GM21447 (cell line): ENCODE results near the gene MAOA.
"Not testable (repeated sequence)": the region's sequence is repeated elsewhere in the genome, so short reads cannot be mapped to it uniquely, and the experiment has no call there.

Experiments
- ATAC-seq: cut with Tn5 transposase; IDR thresholded peaks from one replicate; pipeline ENCODE4 v1.9.1; 2021; ENCODE audit not compliant: unreplicated experiment

MAOA gene

DNA sequence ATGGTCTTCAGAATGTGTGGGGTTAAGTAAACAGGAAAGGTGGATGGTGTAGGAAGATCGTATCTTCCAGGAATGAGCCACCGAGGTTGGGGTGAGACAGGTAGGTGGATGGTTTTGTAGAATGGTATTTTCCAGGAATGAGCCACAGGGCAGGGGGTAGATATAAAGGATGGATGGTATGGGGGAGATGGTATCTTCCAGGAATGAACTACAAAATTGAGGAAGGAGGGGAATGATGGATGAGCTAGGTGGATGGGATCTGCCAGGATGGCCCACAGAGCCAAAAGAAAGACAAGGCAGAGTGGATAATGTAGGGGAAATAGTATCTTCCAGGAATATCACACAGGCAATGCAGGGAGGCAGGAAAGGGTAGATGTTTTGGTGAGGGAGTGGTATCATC lies 60.0 kb downstream of the MAOA start:
- no peak for ATAC-seq

DNA sequence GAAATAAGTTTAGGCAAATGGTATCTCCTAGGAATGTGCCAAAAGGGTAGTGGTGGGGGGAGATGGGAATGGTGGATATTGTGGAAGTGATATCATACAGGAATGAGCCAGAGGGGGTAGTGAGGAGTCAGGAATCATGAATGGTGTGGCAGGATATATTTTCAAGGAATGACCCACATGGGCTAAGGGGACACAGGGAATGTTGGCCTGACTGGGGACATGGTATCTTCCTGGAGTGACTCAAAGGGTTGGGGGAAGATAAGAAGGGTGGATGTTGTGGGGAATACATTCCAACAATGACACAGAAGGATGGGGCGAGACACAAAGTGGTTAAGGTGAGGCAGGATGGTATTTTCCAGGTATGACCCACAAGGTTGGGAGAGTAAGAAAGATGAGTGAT lies 60.6 kb downstream of the MAOA start:
- no peak for ATAC-seq

DNA sequence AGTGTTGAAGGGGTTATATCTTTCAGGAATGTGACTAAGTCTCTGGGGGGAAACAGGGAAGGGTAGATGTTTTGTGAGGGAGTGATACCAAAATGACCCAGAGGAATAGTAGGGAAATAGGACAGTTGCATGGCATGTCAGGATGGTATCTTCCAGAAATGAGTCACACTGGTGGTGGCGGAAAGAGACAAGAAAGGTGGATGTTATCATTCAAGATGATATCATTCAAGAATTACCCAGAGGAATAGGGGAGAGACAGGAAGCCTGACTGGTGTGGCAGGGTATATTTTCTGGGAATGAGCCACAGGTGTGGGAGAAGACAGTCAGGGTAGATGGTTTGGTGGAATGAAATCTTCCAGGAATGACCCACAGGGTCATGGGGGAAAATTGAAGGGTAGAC lies 61.1 kb downstream of the MAOA start:
- no peak for ATAC-seq

DNA sequence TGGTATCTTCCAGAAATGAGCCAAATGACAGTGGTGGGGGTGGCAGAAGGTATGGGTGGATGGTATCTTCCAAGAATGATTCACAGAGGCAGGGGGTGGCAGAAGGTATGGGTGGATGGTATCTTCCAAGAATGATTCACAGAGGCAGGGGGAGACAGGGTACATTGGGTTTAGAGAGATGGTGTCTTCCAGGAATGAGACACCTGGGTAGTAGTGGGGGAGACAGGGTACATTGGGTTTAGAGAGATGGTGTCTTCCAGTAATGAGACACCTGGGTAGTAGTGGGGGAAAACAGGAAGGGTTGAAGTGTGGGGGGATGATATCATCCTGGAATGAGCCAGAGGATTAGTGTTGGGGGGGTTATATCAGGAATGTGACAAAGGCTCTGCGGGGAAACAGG lies 62.0 kb downstream of the MAOA start:
- no peak for ATAC-seq

DNA sequence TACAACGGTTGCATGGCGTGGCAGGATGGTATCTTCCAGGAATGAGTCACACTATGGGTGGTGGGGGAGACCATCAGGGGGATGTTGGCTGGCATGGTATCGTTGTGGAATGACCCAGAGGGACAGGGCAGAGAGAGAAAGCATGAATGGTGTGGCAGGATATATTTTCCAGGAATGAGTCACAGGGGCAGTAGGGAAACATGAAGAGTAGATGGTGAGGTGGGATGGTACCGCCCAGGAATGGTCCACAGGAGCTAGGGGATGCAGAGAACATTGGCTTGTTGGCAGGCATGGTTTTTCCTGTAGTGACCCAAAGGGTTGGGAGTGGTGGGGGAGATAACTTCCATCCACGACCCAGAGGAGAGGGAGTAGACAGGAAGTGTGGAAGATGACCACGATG lies 62.4 kb downstream of the MAOA start:
- ATAC-seq = no peak

DNA sequence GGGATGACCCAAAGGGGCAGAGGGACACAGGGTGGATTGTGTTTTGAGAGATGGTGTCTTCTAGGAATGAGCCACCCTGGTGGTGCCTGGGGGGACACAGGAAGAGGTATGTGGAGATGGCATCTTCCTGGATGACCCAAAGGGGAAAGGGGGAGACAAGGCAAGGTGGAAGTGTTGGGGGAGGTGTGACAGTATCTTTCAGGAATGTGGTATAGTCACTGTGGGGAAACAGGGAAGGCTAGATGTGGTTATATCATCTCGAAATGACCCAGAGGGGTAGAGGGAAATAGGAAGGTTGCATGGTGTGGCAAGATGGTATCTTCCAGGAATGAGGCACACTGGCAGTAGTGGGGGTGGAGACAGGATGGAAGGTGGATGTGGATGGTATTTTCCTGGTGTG lies 62.9 kb downstream of the MAOA start:
- ATAC-seq = no peak

DNA sequence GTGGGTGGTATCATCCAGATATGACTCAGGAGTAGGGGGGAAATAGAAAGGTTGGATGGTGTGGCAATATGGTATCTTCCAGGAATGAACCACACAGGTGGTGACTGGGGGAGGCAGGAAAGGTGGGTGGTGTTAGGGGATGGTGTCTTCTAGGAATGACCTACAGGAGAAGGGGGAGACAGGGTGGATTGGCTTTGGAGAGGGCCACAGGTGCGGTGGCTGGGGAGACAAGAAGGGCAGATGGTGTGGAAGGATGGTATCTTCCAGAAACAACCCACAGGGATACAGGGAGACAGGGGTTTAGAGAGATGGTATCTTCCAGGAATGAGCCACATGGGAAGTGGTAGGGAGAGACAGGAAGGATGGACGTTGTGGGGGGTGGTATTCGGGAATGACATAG lies 64.0 kb downstream of the MAOA start:
- ATAC-seq = no peak

DNA sequence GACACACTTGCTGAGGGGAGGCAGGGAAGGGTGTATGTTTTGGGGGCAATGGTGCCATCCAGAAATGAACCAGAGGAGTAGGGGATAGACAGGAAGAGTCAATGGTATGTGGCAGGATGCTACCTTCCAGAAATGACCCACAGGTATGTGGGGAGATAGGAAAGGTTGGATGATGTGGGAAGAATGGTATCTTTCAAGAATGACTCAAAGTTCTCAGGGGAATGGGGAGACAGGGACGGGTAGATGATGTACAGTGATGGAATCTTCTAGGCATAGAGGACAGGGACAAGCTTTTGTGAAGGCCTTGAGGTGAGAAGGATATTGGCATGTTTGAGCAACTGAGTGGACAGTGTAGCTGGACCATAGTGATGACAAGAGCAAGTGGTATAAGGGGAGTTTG lies 64.9 kb downstream of the MAOA start:
- ATAC-seq = no peak

DNA sequence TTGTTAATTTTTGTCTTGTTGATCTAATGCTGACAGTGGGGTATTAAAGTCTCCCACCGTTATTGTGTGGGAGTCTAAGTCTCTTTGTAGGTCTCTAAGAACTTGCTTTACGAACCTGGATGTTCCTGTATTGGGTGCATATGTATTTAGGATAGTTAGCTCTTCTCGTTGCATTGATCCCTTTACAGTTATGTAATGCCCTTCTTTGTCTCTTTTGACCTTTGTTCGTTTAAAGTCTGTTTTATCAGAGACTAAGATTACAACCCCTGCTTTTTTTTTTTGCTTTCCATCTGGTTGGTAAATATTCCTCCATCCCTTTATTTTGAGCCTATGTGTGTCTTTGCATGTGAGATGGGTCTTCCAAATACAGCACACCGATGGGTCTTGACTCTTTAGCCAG lies 69.1 kb downstream of the MAOA start:
- ATAC-seq = not testable (repeated sequence)

DNA sequence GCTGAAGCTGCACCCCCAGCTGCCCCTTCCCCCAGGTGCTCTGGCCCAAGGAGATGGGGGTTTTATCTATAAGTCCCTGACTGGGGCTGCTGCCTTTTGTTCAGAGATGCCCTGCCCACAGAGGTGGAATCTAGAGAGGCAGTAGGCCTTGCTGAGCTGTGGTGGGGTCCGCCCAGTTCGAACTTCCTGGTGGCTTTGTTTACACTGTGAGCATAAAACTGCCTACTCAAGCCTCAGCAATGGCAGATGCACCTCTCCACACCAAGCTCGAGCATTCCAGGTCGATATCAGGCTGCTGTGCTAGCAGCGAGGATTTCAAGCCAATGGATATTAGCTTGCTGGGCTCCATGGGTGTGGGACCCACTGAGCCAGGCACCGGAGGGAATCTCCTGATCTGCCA lies 71.2 kb downstream of the MAOA start:
- not testable (repeated sequence) for ATAC-seq

DNA sequence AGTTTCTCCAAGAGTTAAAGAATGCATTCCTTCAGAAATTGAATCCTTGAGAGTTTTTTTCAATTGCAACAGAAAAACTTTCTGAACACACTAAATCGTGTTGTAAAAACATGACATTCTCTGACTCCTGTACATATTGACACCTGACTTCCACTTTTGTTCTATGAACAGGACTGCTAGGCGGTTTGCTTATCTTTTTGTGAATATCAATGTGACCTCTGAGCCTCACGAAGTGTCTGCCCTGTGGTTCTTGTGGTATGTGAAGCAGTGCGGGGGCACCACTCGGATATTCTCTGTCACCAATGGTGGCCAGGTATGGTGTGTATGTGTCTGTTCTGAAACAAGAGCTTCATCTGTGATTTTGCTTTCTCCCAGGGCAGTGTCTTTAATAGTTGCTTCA lies 71.9 kb downstream of the MAOA start:
- no peak for ATAC-seq

DNA sequence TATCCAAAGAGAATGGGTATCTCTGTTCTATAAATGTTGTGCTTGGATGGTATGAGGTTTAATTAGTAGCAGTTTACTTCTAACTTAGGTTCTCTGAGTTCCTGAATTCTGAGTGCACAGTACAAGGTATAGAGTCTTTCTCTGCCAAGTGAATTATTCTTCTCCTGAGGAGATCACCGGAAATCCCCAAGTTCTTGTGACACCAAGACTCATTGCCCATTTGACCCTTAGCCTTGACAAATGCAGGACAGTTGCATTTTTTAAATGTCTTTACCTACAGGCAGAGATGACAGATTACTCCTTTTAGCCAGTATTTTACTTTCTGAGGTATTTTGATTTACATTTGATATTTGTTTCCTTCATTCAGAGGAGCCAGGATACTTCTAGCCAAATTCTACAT lies 72.9 kb downstream of the MAOA start:
- no peak for ATAC-seq

DNA sequence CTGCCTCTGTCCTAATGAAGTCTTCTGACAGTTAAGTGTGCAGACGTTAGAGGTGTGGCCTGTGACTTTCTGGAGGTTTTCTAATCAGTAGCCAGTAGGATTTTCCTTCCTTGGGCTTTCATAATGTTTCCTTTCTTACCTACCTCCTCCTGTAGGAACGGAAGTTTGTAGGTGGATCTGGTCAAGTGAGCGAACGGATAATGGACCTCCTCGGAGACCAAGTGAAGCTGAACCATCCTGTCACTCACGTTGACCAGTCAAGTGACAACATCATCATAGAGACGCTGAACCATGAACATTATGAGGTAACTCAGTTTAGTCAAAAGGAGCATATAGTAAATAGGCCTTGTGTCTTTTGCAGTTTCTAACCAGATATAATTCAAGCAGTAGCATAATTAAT lies 75.0 kb downstream of the MAOA start:
- ATAC-seq = no peak

DNA sequence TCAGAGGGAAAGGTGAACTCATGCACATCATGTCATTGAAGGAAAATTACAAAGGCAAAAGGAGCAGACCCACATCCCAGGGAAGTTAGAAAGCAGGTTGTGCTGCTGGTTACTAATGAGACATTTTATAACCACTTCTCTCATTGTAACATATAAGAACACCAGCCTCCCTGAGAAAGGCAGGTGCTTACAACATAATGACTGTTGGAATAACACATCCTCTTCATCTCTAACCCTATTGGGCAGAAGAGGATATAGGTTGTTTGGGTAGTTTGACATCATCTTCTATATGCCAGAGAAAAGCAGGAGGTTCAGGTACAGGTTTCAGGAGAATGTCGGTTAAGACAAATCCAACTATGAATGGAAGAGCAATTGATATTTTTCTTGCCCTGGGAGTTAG lies 77.6 kb downstream of the MAOA start:
- no peak for ATAC-seq

DNA sequence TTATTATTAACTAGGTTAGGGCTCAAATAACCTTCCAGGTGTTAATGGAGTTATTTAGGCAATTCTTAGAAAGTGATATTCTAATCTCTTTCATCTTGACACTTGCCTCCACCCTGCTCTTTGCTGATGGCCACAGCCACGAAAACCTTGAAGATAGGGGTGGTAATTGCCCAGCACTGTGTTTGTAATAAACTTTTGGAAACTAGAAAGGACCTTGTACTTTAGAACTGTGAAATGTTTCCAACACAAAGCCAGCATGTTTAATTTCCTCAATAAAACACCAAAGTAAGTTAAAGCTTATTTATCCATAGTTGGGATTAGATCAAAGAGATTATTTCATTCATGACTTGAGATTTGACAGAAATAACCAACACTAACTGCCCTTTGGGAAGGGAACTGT lies 78.3 kb downstream of the MAOA start:
- ATAC-seq = no peak

DNA sequence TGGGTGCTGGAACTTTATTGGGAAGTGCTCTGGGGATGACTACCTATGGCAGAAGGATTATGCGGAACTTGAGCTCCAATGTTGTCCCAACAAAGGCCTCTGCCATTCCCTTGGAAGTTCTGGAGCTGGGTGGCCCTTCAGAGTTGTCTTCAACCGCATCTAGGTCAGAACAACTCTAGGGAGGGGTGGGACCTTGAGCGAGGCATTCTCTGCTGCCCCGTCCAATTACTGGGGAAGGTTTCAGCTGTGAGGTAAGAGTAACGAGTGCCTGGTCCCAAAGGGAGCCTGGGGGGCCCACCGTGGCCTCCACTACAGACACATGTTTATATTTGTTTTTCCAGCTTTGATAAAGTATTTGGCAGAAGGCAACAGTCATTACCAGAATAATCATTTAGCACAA lies 79.4 kb downstream of the MAOA start:
- no peak for ATAC-seq

DNA sequence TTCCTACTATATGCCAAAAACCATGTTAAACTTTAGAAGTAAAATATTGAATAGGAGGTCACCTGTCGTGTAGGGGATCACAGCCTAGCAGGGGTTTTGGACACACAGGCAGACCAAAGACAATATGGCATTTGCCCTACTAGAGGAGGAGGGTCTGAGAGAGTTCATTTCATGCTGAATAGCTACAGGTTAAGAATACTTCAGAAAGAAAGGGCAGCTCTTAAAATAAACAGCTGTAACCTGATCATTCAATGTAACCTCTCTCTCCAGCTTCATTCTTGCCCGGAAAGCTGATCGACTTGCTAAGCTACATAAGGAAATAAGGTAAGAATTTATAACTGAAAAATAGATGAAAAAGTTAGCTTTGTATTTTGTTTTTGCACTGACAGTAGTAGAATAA lies 79.9 kb downstream of the MAOA start:
- ATAC-seq = no peak

DNA sequence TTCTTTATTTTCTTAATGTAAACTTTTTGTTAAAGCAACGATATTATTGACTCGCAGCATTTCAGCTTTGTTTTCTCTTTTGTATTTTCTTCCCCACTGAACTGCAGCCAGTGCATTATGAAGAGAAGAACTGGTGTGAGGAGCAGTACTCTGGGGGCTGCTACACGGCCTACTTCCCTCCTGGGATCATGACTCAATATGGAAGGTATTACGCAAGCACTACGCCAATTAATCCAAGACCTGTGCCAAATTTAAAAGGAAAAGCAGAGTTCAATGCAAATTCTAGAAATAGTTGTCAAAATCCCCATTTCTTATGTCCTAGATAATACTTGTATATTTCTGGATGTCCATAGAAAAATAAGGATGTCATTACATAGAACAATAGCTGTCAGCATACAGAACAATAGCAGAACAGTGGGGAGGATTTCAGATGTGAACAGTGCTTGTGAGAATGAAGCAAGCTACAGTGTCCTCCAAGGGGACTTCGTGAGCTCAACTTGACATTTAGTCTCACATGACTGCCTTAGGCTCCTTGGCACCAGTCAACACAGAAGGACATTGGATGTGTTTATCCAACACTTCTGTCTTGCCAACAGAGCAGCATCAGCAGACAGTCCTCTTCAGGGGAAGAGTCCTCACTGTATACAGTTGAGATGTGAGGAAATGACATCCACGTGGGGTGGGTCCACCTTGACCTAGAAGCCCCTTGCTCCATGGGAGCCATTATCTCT lies 85.9 kb downstream of the MAOA start:
- no peak for ATAC-seq

DNA sequence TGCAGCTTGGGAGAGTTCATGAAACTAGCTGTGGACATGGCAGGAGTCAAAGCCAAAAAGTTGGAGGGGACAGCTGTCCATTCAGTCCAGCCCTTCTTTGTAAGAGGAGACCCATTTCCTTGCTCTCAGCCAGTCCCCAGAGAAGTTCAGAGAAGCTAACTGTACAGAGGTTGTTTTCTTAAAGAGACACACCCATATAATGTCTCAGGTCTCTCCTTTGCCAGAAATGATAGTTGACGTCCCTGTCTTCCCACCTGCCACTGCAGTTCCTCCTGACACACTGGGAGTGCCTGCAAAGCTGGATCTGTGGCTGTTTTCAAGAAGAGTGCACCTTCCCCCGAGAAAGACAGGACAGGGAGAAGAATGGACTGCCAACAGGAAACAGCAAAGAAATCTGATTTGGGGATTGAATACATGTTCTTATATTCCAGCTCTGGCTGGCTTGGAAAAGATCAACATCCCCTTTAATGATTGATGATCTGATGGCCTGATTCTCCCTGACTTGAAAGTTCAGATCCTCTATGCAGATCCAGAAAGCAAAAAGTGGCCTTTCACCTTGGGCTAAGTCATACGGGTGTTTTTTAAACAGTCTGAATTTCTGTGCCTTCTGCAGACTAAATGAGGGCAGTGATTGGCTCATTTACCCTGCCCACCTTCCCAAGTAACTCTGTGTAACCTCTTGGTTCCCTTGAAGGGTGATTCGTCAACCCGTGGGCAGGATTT lies 87.2 kb downstream of the MAOA start:
- no peak for ATAC-seq

DNA sequence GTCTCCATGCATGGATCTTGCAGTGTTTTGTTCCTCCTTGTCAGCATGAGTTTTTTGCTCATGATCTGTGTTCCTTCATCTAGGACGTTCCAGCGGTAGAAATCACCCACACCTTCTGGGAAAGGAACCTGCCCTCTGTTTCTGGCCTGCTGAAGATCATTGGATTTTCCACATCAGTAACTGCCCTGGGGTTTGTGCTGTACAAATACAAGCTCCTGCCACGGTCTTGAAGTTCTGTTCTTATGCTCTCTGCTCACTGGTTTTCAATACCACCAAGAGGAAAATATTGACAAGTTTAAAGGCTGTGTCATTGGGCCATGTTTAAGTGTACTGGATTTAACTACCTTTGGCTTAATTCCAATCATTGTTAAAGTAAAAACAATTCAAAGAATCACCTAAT lies 88.2 kb downstream of the MAOA start:
- no peak for ATAC-seq

DNA sequence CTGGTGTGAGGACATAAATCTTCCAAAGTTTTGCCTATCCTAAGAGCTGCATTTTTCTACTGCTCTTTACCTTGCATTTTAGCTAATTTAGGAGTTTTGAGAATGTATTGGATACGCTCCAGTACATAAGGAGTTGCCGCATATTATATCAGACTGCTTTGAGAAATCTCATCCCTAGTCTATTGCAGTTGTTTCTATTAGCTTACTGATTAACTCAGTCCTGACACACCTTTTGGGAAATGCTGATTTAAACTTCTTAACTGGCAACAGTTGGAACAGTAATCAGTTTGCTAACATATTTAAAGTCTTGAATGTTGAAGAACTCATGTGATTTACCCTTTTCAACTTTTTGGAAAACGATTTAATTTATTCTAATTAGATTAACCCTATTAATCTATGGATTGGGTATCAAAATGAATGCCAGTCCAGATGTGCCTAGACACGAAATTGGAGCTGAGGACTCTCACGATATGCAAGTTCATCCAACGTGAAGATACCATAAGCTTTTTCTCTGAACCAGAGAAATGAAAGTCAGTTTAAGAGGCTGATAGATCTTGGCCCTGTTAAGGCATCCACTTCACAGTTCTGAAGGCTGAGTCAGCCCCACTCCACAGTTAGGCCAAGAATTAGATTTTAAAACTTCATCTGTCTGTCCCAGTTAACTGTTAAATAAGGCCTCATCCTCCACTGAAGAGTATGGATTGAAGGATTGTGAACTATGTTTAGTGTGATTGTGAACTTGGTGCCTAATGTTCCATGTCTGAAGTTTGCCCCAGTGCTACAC lies 90.0 kb downstream of the MAOA start:
- no peak for ATAC-seq

DNA sequence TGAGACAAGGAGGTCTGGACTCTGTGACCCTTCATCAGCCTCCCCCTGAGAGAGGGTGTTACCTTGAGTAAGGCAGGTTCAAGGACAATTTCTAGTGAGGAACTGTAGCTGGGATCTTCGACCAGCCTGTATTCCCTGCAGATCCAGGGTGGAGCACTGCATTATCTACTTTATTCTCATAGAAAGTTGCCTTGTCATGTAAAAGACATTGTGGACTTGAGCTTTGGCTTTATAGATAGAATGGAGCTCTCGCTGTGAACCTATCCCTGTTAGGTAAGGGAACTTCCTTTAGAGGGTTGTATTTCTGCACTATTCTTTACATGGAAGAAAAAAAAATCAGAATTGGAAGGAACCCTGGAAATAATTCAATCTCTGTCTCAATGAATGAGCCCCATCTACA lies 91.4 kb downstream of the MAOA start:
- ATAC-seq = no peak
